ENCODE data around the gene HOXD8.

Gene HOXD8

DNA sequence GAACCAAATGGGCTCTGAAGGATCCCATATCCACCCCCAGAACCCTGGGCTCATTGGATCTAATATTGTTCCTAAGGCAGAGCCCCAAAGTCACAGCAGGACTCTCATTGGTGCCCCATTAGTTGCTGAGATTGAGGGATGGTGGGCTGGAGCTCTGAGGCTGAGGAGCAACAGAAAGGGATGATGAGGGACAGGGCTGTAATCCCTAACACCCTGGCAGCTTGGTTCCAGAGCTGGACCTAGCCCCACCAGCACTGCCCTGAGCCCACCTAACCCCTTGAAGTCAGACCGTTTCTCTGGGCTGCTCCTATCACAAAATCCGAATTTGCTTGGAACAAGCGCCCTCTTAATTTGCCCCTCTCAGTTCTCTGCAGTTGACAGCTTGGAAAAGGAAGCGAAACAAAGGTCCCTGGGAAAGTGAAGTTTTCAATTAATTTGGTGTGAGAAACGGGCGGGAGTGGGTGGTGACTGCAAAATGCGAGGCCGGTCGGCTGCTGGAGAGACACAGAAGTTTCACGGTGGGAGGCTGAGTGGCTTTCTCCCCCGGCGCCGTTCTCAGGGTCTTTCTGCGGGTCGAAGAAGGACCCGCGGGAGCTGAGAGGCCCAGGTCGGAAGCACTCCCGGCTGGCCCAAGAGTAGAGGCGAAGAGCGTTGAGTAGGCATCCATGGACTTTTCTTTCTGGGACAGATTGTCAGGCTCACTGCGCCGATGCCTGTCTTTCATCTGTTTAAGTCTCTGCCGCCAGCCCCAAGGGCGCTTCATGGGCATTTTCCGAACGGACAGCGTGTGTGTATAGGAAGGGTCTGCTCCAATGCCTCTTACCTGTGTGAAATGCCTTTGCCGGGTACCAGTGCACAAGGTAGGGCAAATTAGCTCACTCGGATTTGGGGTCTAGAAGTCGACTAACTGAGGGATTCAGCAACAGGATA, 37.9 kb upstream of the HOXD8 start:
- DNase-seq, result no peak

DNA sequence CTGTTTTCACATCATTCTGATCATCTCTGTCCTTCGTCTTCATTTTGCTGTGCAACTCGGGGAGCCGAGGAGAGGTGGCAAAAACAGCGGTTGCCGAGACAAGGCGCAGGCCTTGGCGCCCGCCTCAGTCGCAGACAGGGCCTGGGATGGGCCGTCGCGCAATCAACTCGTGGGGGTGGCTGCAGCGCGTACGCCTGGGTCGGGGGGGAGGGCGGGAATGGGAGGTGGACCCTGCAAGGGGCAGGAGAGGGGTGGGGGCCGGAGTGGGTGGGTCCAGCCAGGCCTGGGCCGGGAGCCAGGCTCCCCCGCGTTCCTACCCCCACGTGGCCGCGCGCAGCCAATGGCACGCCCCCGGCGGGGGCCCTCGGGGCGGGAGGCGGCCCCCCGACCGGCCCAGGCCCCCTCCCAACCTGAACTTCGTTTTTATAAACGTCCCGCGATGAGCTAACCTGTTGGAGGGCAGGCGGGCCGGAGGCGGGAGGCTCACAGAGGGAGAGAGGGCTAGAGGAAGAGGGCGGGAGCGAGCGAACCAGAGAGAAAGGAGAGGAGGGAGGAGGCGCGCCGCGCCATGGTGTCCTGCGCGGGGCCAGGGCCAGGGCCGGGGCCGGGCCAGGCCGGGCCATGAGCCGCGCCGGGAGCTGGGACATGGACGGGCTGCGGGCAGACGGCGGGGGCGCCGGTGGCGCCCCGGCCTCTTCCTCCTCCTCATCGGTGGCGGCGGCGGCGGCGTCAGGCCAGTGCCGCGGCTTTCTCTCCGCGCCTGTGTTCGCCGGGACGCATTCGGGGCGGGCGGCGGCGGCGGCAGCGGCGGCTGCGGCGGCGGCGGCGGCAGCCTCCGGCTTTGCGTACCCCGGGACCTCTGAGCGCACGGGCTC, 37.0 kb upstream of the HOXD8 start, which contains the start of gene HOXD13:
HOXD13 (plus strand) TSS at position 452 of the 875 bp plus-strand sequence; CDS start at position 622, 170 bp downstream.
- no peak for DNase-seq

DNA sequence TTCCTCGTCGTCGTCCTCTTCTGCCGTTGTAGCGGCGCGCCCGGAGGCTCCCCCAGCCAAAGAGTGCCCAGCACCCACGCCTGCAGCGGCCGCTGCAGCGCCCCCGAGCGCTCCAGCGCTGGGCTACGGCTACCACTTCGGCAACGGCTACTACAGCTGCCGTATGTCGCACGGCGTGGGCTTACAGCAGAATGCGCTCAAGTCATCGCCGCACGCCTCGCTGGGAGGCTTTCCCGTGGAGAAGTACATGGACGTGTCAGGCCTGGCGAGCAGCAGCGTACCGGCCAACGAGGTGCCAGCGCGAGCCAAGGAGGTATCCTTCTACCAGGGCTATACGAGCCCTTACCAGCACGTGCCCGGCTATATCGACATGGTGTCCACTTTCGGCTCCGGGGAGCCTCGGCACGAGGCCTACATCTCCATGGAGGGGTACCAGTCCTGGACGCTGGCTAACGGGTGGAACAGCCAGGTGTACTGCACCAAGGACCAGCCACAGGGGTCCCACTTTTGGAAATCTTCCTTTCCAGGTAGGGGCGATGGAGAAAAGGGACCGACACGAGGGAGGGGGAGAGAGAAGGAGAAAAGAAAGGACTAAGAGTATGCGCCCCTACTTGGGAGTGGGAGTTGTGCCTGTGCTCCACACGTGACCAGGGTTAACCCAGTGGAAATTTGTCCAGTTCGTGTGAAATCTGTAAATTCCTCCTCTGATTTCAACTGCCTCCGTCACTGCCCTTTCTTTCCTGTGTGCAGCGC, 36.2 kb upstream of the HOXD8 start:
- no peak for DNase-seq

DNA sequence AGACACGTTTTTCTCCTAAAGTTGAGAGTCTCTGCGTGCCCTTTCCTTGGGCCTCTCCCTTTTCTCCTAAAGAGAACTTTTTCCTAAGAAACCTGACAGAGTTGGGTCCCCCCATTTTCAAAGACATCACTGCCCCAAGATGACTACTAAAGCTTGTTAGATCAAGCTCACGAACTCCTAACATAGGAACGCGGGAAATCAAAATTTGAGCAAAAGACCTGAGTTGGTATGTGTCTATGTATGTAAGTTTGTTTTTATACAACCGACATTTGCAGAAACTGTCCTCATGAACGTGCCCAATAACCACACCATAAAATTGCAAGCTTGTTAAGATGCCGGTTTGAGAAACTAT, 35.6 kb upstream of the HOXD8 start:
- no peak for DNase-seq

DNA sequence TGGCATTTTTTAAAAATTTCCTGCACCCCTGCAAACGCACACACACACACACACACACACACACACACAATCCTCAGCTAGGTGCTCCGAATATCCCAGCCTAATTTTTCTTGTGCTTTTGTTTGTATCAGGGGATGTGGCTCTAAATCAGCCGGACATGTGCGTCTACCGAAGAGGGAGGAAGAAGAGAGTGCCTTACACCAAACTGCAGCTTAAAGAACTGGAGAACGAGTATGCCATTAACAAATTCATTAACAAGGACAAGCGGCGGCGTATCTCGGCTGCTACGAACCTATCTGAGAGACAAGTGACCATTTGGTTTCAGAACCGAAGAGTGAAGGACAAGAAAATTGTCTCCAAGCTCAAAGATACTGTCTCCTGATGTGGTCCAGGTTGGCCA, 35.2 kb upstream of the HOXD8 start:
- no peak for DNase-seq

DNA sequence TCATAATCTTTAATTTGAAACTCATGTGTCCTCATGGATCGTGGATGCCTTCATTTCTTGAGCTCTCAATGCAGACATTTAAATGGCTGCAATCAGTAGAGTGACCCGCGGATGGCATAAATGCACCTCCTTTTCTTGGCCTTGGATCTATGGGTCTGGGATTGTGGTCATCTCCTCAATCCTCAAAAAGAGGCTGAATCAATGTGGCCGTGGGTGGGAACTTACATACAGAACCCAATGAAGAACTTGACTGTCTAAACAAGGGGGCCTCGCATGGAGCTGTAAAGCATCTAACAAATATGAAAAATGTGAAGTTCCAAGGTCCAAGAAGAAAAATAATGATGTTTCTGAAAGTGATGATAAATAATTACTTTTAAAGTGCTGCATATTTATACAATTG, 34.1 kb upstream of the HOXD8 start:
- DNase-seq, result no peak

DNA sequence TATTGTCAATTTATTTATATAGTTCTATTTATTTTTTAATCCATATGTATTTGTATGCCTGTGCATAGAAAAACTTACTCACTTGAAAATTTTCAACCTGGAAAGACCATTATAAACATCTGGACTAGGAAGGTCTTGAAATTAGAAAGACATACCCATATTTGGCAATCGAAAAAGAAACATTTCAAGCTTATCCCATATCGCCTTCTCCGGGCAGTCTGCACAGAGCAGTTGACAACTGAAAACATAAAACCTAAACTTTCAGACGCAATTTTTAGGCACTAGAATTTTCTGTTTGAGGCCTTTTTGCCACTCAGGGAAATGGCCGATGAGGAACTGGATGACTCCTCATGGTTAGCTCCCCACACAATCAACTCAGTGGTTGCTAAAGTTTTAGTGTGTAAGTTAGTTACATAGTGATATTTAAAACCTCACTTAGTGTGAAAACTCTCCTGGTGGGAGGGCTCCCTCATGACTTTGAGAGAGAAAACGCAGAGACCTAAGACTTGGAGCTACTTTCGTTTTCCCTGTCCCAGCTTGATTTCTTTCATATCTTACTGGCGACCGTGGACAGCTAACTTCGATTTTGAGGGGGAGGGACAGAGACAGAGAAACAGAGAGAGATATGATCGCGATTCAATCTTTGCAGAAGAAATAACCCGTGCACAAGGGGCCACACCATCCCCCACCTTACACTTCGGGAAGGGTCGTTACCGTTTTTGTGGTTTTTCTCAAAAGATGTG, 33.1 kb upstream of the HOXD8 start:
- no peak for DNase-seq

DNA sequence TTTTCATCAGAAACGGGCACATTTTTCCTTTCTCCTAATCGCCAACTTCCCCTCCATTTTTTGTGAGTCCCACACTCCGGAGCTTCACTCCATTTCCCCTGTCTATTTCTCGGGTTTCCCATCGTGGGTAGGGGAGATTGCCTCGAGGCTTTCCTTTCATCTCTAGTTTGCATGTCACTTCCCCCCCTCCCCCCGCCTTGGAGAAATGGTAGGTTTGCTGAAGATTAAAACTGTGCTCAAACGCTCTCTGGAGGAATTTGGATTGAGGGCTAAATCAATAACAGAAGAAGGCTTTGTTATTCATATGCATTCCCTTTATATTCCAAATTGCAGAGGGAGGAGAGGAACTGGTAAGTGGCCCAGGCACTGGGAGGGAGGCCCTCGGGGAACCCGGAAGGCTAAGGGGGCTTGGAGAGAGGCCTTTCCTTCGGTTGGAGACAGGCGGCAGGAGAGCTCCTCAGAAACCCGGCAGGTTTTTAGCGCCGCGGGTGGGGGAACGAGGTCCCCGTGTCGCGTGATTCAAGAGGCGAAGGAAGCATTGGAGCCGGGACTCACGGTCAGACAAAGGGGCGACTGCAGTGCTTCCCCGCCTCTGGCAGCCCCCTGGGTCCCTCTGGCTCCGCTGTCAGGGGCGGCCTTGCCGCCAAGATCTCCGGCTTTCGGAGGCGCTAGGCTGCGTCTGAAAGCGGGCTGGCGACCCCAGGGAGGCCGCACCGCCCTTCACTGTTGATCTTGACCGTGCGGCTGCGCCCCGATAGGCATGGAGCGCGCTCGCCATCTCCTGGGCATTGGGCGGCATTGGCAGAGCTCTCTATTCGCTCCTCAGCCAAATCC, 32.3 kb upstream of the HOXD8 start:
- DNase-seq, result peak; percentile 23

DNA sequence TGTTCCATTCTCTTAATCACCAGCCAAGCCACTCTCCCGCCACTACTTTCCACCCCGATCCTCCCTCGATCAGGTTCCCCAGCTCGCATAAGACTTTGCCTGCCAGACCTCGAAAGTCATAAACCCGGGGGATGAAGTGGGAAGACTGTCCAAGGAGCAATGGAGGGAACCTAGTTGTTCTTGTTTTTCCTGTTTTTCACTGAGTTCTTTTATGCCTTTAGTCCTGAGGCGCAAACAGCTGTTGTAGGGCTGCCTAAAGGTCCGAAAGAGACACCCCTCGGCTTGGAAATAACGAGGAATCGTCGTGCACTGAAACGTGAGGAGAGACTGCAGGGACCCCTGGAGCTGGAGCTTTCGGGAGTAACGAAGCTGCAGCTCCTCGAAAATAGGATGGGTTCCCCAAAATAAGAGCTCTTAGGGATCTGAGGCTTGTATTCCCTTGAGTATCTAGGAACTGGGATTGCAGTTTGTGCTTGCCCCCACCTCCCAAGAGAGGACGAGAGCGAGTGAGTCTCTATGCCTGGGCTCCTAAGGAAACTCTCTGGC, 31.6 kb upstream of the HOXD8 start:
- no peak for DNase-seq

DNA sequence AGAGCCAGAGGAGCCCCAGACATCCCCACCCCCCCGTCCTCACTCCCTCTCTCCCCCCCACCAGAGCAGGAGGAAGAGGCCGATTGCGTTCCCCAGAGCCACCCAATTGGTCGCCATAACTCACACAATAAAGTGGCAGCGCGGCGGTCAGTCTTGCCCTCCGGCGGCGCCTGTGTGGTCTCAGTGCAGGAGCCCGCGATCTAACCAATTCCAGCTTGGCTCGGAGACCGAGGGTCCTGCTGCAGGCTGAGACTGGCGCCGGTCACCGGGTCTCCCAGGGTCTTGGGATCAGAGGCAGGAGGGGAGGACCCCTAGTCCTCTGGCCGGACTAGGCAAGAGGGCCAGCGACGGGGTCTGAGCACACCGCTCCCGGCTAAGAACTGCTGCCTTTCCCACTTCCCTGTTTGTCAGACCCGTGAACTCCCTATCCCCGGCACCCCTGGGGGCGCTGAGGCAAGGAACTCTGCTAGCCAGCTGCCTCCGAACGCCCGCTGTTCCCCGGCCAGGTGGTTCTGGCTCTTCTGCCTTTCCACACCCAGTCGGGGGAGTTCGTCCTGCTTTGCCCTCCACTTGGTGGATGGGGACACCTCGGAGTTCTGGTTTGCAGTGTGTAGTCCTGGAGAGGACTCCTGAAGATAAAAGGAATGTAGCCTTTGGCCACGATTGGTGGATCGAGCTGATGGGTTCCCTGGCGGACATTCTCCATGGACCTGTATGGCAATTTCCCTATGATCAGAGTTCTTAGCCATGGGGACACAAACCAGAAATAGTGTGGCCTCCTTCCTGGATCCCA, 30.9 kb upstream of the HOXD8 start:
- DNase-seq, result no peak

DNA sequence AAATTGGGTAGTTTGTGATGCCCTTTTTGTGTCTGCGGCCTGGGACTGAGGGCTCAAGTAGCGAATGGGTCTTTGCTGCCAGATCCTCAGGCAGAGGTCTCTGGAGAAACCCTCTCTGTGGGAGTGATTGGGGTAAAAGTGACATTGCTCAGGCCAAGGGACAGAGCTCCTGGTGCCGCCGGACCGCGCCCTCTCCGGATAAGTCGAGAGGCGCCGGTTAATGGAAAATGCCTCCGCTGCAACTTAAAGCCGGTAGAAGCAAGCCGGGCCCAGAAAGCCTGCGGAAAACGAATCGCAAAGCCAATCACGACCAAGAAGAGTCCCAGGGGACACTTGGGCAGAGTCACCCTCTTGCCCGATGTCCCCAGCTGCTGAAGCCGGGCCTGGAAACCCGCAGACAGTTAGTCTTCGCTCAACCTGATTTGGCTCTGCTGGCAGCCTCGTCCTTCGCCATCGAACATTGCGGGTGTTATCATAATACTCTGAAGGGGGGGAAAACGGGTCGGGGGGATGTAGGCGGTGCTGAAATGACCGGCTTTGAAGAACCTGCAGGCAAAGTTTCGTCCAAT, 30.3 kb upstream of the HOXD8 start:
- DNase-seq, result no peak

DNA sequence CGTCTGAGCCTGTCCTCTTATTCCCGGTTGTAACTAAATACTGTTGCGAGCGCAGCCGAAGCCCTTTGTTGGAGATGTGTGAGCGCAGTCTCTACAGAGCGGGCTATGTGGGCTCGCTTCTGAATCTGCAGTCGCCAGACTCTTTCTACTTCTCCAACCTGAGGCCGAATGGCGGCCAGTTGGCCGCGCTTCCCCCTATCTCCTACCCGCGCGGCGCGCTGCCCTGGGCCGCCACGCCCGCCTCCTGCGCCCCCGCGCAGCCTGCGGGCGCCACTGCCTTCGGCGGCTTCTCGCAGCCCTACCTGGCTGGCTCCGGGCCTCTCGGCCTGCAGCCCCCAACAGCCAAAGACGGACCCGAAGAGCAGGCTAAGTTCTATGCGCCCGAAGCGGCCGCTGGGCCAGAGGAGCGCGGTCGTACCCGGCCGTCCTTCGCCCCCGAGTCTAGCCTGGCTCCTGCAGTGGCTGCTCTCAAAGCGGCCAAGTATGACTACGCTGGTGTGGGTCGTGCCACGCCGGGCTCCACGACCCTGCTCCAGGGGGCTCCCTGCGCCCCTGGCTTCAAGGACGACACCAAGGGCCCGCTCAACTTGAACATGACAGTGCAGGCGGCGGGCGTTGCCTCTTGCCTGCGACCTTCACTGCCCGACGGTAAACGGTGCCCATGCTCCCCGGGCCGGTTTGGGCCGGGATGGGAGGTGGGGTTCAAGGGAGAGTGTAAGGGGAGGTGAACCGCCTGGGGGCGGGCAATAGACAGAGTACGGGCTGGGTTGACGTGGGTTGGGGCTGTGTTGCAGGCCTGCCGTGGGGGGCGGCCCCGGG, 29.6 kb upstream of the HOXD8 start, which contains the start of gene HOXD12:
HOXD12 (plus strand) TSS at position 68 of the 819 bp plus-strand sequence; CDS start at position 75, 7 bp downstream.
- DNase-seq, result no peak

DNA sequence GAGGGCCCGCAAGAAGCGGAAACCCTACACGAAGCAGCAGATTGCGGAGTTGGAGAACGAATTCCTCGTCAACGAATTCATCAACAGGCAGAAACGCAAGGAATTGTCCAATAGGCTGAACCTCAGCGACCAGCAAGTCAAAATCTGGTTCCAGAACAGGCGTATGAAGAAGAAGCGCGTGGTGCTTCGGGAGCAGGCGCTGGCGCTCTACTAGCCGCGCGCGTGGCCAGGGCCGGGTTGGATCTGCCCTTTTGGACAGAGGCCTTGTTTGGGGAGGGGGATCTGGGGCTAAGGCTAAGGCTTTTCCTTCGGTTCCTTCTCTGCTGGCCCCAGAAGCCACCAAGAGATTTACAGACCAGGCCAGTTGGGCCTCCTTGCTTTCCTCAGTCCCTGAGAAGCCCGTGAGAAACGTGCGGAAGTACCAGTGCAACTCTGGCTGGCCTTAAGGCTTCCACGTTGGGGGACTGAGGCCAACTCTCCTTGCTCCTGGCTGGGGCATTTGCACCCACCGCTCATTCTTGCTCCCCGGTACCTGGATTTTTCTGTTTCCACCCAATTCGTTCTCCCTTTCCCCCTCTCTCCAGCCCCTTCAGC, 28.9 kb upstream of the HOXD8 start:
- no peak for DNase-seq

DNA sequence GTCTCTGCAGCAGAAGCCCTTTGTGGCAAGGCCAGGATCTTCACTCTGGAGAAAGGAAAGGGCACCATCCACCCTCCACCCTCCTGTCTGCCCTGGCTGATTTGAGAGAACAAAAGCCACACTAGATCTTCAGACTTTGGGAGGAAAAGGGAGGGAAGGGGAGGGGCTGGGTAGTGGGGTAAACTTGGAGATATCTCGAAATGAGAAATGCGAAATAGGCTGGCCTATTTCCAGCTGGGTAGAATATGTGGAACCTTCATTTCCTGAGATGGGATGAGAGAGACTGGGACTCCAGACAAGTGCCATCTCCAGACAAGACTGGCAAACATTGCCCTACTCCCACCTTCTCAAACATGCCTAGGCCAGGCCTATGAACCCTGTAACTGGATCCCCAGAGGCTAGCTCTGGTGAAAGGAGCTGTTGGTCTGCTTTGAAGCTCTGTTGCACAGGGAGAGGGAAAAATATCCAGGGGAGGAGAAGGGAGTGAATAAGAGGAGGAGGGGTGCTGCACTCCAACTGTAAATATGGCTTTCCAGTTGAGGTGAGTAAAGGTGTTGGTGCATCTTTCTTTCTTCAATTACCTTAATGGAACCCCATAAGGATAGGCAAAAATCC, 28.2 kb upstream of the HOXD8 start:
- DNase-seq, result no peak

DNA sequence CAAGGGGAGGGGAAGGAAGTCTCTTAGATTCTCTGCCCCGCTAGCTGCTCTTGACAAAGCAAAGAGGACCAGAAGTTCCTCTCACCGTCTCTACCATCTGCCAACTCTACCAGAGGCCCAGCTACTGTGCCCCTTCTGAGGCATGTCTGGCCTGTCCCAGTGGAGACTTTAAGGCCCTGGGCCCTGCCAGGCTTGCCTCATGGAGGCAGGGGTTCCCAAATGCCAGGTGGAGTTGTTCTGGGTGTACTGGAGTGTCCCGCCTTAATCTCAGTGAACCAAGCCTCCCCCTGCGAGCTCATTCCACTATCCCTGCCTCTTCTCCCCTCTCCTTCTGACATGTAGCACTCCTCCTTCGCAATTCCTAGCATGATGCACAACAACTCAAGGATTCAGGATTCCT, 27.7 kb upstream of the HOXD8 start:
- DNase-seq, result no peak

DNA sequence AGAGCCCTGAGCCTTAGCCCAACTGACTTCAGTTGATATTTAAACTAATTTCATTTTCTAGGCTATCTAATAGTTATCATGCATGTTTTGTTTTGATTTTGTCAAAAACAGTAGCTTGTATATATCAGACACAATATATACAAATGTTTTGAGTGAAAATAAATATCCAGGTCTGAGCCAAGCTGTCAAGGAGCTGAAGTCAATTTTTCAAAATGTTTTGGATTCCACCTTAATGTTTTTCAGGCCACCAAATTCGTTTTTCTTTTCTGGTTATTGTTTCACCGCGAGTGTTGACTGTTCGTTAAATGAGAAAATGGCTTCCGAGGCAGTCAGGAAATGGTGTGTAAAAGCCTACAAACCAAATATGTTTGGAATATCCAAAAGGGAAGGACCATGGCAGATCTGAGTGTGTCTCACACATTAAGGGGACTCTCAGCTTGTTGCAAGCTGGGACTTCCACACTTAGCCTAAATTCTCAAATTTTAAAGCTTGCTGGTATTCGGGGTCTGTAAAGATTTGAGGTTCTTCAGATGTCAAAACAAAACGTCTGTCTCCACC, 27.1 kb upstream of the HOXD8 start:
- no peak for DNase-seq

DNA sequence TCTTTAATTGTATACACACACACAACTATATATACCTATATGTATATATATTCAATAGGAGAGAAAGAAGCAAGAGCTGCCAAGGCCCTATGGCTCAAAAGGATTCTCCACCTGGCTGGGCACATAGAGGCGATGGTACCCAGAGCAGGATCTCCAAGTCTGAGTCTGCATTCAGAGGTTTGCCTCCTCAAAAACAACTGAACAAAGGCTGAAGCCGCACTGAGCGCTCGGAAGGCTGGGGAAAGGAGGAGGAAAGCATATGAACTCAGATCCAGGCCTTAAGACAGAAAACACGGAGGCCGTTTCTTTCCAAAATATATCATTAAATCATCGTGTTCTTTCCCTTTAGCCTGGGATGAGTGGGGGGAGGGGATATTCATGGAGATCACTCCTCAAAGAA, 26.3 kb upstream of the HOXD8 start:
- DNase-seq, result no peak

All from NCI-H446 treated with DMSO at 0.1 percent for 48 hours (cell line).